ENCODE results near the gene USP22. TPM values are rescaled to one million over a fixed set of nuclear protein-coding genes. Genes with fewer than 3 reads are reported as not detected.
"Not testable (repeated sequence)": the region's sequence is repeated elsewhere in the genome, so short reads cannot be mapped to it uniquely, and the experiment has no call there.

The USP22 gene
- total RNA-seq, 6 experiments from 2014 or later: 215 to 270 (median 241) TPM

- H3K9me3 Mint-ChIP-seq: no peaks in the 10 kb centered on the region
- H3K4me3 Mint-ChIP-seq: no peak overlapping the region
- no peaks in the 10 kb centered on the region for H3K36me3 Mint-ChIP-seq (ENCODE audit: low read depth)
- no peak for DNase-seq
- H3K4me1 Mint-ChIP-seq (ENCODE audit: low read depth): peaks cover 8% of the 10 kb centered on the region
- no peak for TF ChIP-seq CTCF (IDR thresholded peaks at IDR 0.05)
- H3K27me3 Mint-ChIP-seq (ENCODE audit: insufficient read depth): peaks cover 25% of the 10 kb centered on the region
- no peak overlapping the region for H3K27ac Mint-ChIP-seq
These were observed 16.9 kb upstream of the USP22 start for GRCh38 chr17:21059761-21060160.

- peak; percentile 48 for DNase-seq
- no peaks in the 10 kb centered on the region for H3K36me3 Mint-ChIP-seq (ENCODE audit: low read depth)
- H3K27me3 Mint-ChIP-seq (ENCODE audit: insufficient read depth): peaks cover 33% of the 10 kb centered on the region
- H3K4me1 Mint-ChIP-seq (ENCODE audit: low read depth): peaks cover 8% of the 10 kb centered on the region
- H3K27ac Mint-ChIP-seq: no peak overlapping the region
- H3K4me3 Mint-ChIP-seq: no peak overlapping the region
- peak; percentile 35; the same call in 1 of the 2 replicates for TF ChIP-seq CTCF (IDR thresholded peaks at IDR 0.05)
- H3K9me3 Mint-ChIP-seq: no peaks in the 10 kb centered on the region
These were observed 15.5 kb upstream of the USP22 start for GRCh38 chr17:21058098-21058893.

GRCh38 chr17:21053056-21053455 lies 10.2 kb upstream of the USP22 start:
- H3K4me3 Mint-ChIP-seq; DNase-seq; H3K4me1 Mint-ChIP-seq (ENCODE audit: low read depth); H3K27ac Mint-ChIP-seq; H3K36me3 Mint-ChIP-seq (ENCODE audit: low read depth); H3K9me3 Mint-ChIP-seq: not testable (repeated sequence)
- H3K27me3 Mint-ChIP-seq (ENCODE audit: insufficient read depth): peaks cover 32% of the 10 kb centered on the region

GRCh38 chr17:21049457-21049856 lies 6.6 kb upstream of the USP22 start:
- H3K27me3 Mint-ChIP-seq (ENCODE audit: insufficient read depth): peaks cover 24% of the 10 kb centered on the region
- H3K36me3 Mint-ChIP-seq (ENCODE audit: low read depth): no peaks in the 10 kb centered on the region
- H3K27ac Mint-ChIP-seq: no peak overlapping the region
- DNase-seq: no peak
- TF ChIP-seq CTCF (IDR thresholded peaks at IDR 0.05): no peak
- H3K9me3 Mint-ChIP-seq: no peaks in the 10 kb centered on the region
- H3K4me1 Mint-ChIP-seq (ENCODE audit: low read depth): peaks cover 7% of the 10 kb centered on the region
- no peak overlapping the region for H3K4me3 Mint-ChIP-seq

GRCh38 chr17:21046216-21046615 lies 3.4 kb upstream of the USP22 start:
- no peak overlapping the region for H3K27ac Mint-ChIP-seq
- H3K27me3 Mint-ChIP-seq (ENCODE audit: insufficient read depth): peaks cover 8% of the 10 kb centered on the region
- TF ChIP-seq CTCF (IDR thresholded peaks at IDR 0.05): no peak
- peaks cover 11% of the 10 kb centered on the region for H3K4me1 Mint-ChIP-seq (ENCODE audit: low read depth)
- no peak for DNase-seq
- peaks cover 4% of the 10 kb centered on the region; the same call in 1 of the 2 replicates for H3K36me3 Mint-ChIP-seq (ENCODE audit: low read depth)
- H3K9me3 Mint-ChIP-seq: no peaks in the 10 kb centered on the region
- H3K4me3 Mint-ChIP-seq: no peak overlapping the region

GRCh38 chr17:21044971-21045370 lies 2.2 kb upstream of the USP22 start:
- H3K36me3 Mint-ChIP-seq (ENCODE audit: low read depth): peaks cover 9% of the 10 kb centered on the region; the same call in 1 of the 2 replicates
- no peak for TF ChIP-seq CTCF (IDR thresholded peaks at IDR 0.05)
- DNase-seq: no peak
- peaks cover 17% of the 10 kb centered on the region for H3K4me1 Mint-ChIP-seq (ENCODE audit: low read depth)
- peaks cover 4% of the 10 kb centered on the region; the same call in 1 of the 2 replicates for H3K27me3 Mint-ChIP-seq (ENCODE audit: insufficient read depth)
- no peaks in the 10 kb centered on the region for H3K9me3 Mint-ChIP-seq
- no peak overlapping the region for H3K4me3 Mint-ChIP-seq
- no peak overlapping the region for H3K27ac Mint-ChIP-seq
